Hematopoietic multipotent progenitor cell treated with erythropoietin and hydrocortisone succinate and interleukin-3 and kit ligand, for 15 days (in vitro differentiated cells): ENCODE results near the gene BRINP1.
"Not testable (repeated sequence)": the region's sequence is repeated elsewhere in the genome, so short reads cannot be mapped to it uniquely, and the experiment has no call there.

Source experiments
- DNase-seq: peaks from one replicate; pipeline ENCODE4 v3.0.0-alpha.2; 2015; ENCODE audit warnings: low spot score

The BRINP1 gene

DNA sequence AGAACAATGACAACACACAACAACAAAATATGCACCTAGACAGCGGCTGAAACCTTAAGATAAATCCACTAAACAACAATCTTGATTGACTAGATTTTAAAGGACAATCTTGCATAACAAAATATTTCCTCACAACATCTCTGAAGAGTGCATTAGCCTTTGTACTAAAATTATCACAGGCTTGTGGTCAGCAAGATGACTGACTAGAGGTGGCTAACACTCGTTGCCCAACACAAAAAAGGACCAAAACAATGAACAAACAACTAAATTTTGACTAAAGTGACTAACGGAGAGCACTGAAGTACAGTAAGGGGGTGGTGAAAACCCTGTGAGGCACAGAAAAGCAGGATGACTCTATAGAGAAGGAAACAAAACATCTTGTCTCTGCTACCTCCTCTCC lies 183.9 kb downstream of the BRINP1 start:
- DNase-seq, result no peak

DNA sequence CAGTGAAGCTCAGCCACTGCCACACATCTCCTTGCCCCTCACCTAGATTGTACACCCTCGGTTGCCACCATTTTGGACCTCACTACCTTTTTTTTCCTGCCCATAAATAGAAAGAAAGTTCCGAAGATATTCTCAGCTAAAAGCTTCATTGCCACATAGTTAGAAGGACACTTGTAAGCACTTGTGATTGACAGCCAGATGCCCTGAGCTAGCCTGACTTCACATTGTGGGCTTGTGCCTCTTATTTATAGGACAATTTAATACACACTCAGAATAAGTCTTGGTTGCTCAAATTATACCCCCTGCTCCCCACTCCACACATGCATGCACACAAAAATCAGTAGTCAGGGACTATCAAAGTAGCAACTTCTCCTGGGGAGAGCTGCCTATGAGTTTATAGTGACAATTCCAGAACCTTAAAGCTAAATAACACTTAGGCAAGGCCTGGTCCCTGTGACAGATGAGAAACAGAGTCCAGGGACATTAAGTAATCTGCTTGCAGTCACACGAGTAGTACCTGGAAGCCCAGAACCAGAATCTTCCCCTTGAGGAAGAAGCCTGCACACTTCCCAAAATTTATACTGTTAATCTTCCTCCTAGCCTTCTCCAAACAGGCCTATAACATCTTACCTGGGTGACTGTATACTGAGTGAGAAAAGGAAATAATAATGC lies 184.8 kb downstream of the BRINP1 start:
- no peak for DNase-seq

DNA sequence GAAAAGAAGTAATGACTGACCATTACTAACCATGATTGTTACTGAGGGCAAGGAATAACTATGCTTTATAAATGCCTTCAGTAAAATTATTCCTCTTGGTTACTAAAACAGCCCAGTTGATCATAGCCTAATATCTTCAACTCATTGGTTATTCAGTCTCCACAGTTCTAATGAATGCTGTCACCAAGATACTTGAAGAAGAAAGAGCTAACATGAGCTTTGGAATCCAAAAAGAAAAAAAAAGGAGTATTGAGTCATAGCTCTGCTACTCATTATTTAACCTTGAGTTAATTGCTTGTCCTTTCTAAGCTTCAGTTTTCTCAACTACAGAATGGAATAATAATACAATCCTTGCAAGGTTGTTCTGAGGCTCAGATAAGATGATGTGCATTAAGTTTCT lies 187.7 kb downstream of the BRINP1 start:
- no peak for DNase-seq

DNA sequence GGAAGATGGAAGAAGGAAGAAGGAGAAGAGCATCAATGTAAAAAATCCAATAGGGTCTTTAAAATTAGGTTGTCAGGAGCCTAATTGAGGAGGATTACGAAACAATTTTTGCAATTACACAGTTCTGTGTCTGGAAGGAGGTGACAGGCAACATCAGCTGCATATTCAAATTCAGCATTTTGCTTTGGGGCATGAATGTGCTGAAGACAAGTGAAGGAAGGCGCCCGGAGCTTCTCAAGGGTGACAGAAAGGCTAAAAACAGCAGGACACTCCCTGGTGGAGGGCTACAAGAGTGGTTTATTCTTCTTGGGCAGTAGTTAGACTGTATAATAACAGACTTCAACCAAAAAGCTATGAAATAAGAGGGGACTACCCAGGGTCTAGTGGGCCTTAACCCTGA lies 188.3 kb downstream of the BRINP1 start:
- no peak for DNase-seq

DNA sequence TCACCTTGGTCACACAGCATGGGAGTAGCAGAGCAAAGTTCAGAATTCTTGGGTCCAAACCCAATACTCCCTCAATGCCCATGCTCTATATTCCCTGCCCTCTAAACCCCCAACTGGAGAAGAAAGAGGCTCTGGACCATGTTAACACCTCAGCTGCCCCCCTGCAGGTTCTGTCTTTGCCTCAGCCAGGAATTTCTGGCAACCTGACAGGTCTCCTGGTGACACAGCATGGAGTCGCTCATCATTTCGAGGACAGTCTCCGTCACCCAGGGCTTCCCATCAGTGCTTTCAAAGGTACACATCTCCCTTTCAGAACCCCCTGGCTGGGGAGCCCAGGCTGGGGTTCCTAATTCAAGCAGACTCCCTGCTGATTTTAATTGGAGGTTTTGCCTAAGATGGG lies 189.5 kb downstream of the BRINP1 start:
- no peak for DNase-seq

DNA sequence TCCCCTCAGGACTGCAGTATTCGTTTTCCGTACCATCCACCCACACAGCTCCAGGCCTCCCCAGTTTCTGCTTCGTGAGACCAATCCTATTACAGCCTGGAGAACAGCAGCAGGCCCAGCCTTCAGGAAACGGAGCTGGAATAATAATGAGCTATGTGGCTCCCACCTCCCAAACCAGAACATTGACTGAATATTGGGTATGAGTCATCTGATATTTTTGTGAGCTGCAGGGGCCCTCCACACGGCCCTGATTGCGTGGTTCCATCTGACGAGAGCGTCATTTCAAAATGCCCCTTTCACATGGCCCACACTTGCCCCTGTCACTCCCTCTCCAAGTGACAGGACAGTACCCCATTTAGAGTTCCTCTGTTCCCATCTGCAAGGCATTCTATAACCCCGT lies 192.0 kb downstream of the BRINP1 start:
- DNase-seq, result no peak

DNA sequence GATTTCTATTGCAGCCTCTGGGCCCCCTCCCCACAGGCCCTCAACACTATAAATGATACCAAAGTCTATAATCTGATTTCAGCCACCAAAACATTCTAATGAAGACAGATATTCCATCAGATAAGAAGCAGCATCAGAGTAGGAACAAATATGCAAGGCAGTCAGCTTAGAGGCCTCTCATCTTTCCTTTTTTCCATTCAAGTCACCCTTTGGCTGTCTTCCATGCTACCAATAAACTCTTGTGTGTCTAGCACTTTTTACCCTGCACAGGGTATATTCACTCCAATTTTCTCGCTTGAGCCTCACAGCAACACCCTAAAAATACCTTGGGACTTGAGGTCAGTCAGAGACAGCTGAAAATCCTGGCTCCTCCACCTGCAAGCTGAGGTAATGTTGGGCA lies 193.7 kb downstream of the BRINP1 start:
- DNase-seq, result no peak

DNA sequence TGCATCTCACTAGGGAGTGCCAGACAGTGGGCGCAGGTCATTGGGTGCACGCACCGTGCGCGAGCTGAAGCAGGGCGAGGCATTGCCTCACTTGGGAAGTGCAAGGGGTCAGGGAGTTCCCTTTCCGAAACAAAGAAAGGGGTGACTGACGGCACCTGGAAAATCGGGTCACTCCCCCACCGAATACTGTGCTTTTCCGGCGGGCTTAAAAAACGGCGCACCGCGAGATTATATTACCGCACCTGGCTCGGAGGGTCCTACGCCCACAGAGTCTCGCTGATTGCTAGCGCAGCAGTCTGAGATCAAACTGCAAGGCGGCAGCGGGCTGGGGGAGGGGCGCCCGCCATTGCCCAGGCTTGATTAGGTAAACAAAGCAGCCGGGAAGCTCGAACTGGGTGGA lies 200.0 kb downstream of the BRINP1 start:
- DNase-seq, result not testable (repeated sequence)

DNA sequence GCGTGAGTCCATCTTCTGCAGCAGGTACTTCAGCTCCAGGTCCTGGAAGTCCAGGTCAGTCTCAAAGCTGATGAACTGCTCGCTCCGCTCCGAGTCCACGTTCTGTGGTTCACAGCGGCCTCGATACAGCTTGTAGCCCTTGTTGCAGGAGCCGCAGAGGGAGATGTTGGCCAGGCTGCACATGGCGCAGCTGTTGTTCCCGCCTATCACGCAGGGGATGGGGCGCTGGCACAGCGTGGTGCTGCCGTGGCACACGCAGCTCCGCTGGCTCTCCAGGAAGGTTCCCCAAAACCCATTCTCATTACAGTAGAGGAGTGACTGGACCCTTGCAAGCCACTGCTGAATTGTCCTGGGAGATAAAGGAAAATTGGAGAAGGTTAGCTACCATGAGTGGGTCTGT lies 201.4 kb downstream of the BRINP1 start:
- DNase-seq, result no peak

DNA sequence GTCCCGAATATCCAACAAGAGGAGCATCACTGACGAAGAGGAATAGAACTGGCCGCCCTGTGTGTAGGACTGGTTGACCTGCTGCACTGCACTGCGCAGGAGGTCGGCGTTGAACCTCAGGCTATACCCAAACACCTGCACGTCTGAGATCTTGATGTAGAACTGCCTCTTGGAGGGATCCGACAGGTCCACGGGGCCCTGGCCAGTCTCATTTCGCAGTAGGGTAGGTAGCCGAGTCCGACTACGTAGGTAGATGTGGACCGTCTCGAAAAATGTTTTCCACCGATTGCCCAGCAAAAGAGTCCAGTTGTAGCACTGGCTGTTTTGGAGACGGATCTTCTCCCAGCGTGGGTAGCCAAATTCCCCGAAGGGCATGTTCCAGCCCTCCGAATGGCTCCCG lies 202.0 kb downstream of the BRINP1 start:
- no peak for DNase-seq

DNA sequence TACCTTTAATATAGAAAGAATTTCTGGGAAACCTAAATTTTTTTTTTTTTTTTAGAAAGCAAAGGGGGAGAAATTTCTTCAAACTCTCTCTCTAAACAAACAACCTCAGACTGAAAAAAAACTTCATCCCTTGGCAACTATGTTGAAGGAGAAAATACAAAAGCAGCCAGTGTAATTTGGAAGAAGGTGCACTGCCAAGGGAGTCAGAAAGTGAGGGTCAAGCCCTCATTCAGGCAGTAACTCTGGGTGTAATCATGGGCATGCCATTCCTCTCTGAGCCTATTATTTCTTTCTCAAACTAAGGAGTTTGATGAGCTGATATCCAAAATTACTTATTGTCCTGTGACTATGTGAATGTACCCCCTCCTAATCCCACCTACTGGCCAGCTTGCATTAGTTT lies 203.1 kb downstream of the BRINP1 start:
- no peak for DNase-seq

DNA sequence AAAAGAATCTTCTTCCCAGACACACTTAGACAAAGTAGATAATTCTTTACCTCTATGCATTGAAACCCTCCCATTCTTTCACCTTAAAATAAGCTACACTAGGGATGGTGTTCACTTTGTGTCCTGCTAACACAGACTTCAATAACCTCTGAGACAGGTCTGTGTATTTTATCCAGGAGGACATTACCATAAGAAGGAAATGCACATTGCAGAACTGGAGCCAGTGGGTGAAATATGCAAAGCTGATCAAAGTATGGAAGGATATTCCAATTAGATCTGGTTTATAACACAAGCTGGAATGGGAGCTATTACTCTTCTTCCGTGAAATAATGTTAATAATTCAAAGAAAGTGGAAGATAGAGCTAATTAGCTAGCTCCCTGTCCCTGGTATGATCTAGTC lies 204.1 kb downstream of the BRINP1 start:
- DNase-seq, result no peak

DNA sequence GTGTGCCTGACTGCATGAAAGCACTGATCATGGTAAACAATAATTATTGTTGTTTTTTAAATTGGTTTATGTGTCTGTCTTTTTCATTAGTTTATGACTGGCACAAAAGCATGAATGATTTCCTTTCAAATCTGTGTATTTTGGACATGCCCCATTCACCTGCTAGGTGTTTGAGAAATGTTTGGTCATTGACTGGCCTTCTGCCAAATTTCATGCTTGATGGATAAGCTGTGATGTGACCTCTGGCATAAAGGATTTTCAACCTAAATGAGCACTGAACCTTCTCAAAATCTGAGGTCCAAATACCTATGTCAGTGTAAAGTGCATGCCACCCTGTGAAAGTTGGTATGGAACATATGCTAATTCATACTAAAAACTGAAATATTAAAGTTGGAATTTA lies 204.5 kb downstream of the BRINP1 start:
- no peak for DNase-seq

DNA sequence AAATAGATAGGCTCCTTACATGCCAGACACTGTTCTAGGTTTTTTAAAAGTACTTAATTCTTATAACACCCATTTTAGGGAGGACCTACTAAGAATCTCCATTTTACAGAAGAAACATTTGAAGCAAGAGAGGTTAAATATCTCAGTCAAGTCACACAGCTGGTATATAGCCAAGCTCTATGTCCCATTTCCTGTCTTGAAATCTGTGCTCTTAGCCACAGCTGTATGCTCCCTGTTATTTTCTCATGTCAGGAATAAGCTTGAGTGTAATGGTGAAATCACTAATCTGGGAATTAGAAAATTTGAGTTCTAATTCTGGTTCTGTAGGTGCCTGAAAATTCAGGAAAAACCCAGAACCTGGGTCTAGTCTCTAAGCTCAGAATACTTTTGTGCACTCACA lies 208.7 kb downstream of the BRINP1 start:
- no peak for DNase-seq

DNA sequence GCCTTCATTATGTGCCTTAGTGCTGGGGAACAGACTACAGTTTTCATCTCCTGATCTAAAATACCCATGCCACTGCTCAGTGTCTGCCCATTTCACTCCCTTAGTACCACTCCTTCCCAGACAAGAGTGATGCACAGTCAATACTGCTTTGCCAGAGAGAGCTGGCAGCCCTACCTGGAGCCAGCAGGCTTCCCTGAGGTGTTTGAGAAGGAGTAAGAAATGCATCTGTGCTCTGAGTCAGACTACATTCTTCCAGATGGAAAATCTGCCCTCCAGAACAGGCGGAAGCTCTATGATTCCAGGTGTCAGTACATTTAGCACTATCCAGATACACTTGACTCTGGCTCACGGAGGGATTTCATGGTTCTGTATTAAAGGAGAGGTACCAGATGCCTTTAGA lies 209.8 kb downstream of the BRINP1 start:
- DNase-seq, result no peak

DNA sequence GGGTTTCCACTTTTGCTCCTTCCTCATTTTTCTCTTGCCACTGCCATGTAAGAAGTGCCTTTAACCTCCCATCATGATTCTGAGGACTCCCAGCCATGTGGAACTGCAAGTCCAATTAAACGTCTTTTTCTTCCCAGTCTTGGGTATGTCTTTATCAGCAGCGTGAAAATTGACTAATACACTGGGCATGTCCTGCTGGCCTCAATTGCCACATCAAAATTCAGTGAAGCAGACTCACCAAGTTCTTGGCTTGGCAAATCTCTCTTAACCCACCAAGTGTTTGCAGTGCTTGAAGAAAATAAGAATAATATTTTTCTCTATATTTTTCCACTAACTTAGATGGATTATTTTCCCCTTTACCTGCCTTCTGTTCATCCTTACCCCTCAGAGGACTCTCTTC lies 212.0 kb downstream of the BRINP1 start:
- DNase-seq, result no peak

DNA sequence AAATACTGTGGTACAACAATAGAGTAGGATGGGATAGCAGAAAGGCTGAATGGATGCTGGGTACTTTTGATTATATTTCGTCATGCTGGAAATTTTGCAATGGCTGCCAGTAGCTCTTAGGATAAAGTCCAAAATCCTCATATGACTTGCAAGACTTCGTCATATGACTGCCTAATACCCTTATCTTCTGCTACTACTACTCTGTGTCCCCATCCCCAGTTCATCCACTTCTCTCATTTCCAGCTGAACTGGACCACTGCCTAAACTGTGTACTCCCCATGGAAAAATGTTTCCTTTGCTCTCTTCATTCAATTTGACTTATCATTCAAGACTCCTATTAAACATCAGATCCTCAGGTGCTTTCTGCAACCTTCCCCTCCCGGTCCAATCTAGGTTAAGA lies 212.9 kb downstream of the BRINP1 start:
- DNase-seq, result no peak

DNA sequence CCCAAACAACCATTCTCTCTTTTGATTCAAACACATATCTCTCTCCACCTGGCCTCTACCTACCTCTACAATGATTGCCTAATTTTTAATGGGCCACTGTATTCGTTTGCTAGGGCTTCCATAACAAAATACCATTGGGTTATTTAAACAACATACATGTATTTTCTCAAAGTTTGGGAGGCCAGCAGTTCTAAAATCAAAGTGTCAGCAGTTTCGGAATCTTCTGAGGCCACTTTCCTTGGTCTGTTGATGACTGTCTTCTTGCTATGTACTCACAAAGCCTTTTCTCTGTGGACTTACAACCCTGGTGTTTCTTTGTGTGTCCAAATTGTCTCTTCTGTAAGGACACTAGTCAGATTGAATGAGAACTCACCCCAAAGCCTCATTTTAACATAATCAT lies 214.7 kb downstream of the BRINP1 start:
- no peak for DNase-seq

DNA sequence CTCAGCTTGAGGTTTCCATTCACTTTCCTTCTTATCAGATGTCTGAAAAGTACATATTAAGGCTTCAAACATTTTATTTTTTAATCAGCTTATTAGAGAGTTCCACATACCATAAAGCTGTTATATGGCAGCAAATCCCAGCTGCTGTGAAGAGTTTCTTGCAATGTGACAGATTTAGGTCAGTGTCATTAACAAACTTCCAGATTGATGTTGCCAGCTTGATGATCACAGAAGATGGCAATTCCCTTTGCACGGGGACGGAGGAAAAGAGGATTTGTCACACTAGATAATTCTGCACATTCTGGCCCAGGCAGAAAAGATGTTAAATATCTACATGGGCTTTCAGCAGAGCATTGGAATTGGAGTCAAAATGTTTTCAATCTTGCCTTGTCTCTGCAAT lies 215.8 kb downstream of the BRINP1 start:
- DNase-seq, result no peak

DNA sequence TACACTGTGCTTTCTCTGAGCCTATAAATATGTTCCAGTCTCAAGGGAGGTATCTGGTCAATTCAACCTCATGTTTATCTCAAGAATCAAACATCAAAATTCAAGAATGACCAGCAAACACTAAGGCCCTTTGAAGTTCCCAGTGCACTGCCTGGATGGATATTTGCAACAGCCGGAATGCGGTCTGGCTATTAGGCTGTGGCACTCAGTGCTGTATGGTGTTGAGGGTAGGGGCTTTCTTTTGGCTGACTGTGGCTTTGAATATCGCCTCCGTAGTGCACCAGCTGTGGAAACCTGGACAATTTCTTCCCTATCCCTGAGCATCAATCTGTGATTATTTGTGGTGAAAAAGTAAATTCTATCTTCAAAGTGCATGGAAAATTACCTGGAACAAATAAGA lies 220.4 kb downstream of the BRINP1 start:
- DNase-seq, result no peak

DNA sequence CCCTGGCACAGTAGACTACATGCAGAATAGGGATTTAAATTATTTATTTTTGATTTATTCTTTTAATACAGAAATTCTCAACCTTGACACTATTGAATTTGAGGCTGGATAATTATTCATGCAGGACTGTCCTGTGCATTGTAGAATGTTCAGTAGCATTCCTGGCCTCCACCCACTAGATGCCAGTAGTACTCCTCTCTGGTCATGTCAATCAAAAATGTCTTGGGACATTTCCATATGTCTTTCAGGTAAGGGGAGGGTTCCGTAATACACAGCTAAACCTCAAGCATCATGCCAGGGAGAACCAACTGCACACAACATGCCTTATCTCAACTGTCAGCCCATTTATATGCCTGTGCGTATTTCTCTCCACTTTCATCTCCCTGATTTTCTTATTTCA lies 231.8 kb downstream of the BRINP1 start:
- no peak for DNase-seq

DNA sequence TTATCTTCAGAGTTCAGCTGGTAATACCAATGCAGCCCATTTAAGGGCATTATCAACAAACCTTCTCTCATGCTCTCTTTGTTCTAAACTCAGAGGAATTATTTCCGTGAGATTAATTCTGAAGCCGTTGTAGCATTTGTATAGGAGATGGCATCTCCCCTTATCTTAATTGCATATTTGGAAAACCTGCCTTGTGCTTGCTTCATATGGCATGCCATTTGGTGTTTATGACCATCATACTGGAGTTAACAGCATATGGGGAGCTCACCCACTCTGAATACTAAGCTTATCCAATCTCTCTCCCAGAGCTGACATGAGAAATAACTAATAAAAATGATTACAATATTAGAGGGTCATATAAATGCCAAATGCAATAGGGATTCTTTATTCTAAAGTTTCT lies 243.2 kb downstream of the BRINP1 start:
- DNase-seq, result no peak

DNA sequence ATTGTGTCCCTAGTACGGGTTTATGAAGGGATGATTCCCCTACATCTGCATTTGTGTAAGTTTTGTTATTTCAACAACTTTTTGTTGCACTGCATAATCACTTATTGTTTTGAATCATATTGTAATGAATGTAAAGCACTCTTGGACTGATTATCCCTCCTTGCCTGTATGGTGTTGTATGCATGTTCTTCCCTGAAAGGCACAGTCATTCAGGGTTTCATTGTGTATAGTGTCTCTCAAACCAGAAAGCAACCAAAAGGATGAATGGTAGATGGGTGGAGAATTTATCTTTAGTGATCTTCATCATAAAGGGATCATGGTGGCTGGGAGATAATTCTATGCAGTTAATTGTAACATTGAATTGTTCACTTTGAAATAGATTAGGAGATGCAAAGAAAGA lies 247.3 kb downstream of the BRINP1 start:
- DNase-seq, result no peak

DNA sequence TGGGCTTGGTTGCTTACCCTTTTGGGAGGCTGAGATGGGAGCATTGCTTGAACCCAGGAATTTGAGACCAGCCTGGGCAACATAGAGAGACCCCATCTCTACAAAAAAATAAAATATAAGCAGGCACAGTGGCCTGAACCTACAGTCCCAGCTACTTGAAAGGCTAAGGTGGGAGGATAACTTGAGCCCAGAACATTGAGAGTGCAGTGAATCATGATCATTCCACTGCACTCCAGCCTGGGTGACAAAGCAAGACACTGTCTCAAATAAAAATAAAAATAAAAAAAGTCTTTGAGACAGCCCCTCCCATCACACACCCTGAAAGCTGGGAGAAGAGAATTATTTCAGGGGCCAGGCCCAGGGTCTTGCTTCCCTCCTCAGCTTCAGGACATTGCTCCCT lies 251.8 kb downstream of the BRINP1 start:
- no peak for DNase-seq
